Fibroblast of lung (primary cell): ENCODE data around the gene THY1. TPM values are rescaled to one million over a fixed set of nuclear protein-coding genes. Genes with fewer than 3 reads are reported as not detected.
A peak's percentile ranks its signal among the peaks of the same experiment; 100 is the strongest.

Experiments
- DNase-seq, 2 donors: peaks; one replicate each; pipeline versions ENCODE4 v3.0.0 to v3.0.0-alpha.2; 2010; ENCODE audit warnings: low read depth in 2 of 2
- H2AFZ ChIP-seq: 2 replicates; pipeline ENCODE4 v1.5.1; 2012; ENCODE audit warnings: low read length, control low read depth, inconsistent platforms
- H3K27ac ChIP-seq: 2 replicates; pipeline ENCODE4 v1.5.1; 2011; ENCODE audit warnings: low read length, control low read depth; ENCODE audit not compliant: insufficient read depth
- H3K27me3 ChIP-seq: 2 replicates; pipeline ENCODE4 v1.5.1; 2011; ENCODE audit warnings: mild to moderate bottlenecking, low read length; ENCODE audit not compliant: control insufficient read depth, insufficient read depth
- H3K36me3 ChIP-seq: 2 replicates; pipeline ENCODE4 v1.5.1; 2011; ENCODE audit warnings: low read length; ENCODE audit not compliant: control insufficient read depth, insufficient read depth
- H3K4me1 ChIP-seq: 2 replicates; pipeline ENCODE4 v1.5.1; 2011; ENCODE audit warnings: low read length; ENCODE audit not compliant: control insufficient read depth, insufficient read depth; ENCODE audit errors: extremely low read depth
- H3K4me2 ChIP-seq: 2 replicates; pipeline ENCODE4 v1.5.1; 2011; ENCODE audit warnings: low read length, control low read depth; ENCODE audit not compliant: insufficient read depth; ENCODE audit errors: extremely low read depth
- H3K4me3 ChIP-seq, 4 experiments: fragments of 200-600 bp in 1 of 4; sonication (generic) in 1 of 4; replicated peaks in 1 of 4; 2 replicates each; pipeline ENCODE4 v1.5.1; 2011 to 2016; ENCODE audit warnings: low read length in 4 of 4, low read depth in 3 of 4, mild to moderate bottlenecking in 3 of 4, control low read depth in 2 of 4, inconsistent platforms in 1 of 4, mixed read lengths in 1 of 4; ENCODE audit not compliant: insufficient read depth in 1 of 4; ENCODE audit errors: control extremely low read depth in 1 of 4
- H3K79me2 ChIP-seq: 2 replicates; pipeline ENCODE4 v1.5.1; 2012; ENCODE audit warnings: mild to moderate bottlenecking, low read length, inconsistent platforms; ENCODE audit not compliant: control insufficient read depth, insufficient read depth
- H3K9ac ChIP-seq: 2 replicates; pipeline ENCODE4 v1.5.1; 2011; ENCODE audit warnings: mild to moderate bottlenecking, low read length, control low read depth; ENCODE audit not compliant: insufficient read depth
- H3K9me3 ChIP-seq: 2 replicates; pipeline ENCODE4 v1.5.1; 2012; ENCODE audit warnings: low read depth, low read length; ENCODE audit not compliant: control insufficient read depth, insufficient read depth
- H4K20me1 ChIP-seq: 2 replicates; pipeline ENCODE4 v1.5.1; 2011; ENCODE audit warnings: low read length; ENCODE audit not compliant: control insufficient read depth, insufficient read depth; ENCODE audit errors: extremely low read depth
- EZH2 ChIP-seq: IDR thresholded peaks from 2 replicates; pipeline ENCODE4 v1.5.1; 2012; ENCODE audit warnings: low read length, control low read depth, mild to moderate bottlenecking; ENCODE audit errors: missing control alignments
- polyA plus RNA-seq, 2 donors: library from polyadenylated mRNA; depleted of rRNA in 1 of 2; stranded (reverse) in 1 of 2; unstranded in 1 of 2; fragments of >200 nt; gene quantifications; 2 replicates each; pipeline ENCODE4 v1.2.1, GENCODE V29; 2011 to 2012; ENCODE audit warnings: missing spikeins in 1 of 2
- total RNA-seq: library from RNA; depleted of rRNA; stranded (reverse); fragments of >200 nt; gene quantifications from 2 replicates; pipeline ENCODE4 v1.2.1, GENCODE V29; 2014
- TF ChIP-seq, protein P1 (sequence below), 2 donors: IDR thresholded peaks in 1 of 2; conservative IDR thresholded peaks in 1 of 2; 1 replicate in 1 of 2; 2 replicates in 1 of 2; pipeline ENCODE4 v1.5.1; 2011 to 2012; ENCODE audit warnings: low read length in 2 of 2, control low read depth in 1 of 2, inconsistent platforms in 1 of 2, low read depth in 1 of 2, mild to moderate bottlenecking in 1 of 2

THY1 gene
- total and polyA plus RNA-seq, 2 donors (not counting 1 experiment from before 2014, with no cell fraction given) = 292 to 824 TPM

DNA sequence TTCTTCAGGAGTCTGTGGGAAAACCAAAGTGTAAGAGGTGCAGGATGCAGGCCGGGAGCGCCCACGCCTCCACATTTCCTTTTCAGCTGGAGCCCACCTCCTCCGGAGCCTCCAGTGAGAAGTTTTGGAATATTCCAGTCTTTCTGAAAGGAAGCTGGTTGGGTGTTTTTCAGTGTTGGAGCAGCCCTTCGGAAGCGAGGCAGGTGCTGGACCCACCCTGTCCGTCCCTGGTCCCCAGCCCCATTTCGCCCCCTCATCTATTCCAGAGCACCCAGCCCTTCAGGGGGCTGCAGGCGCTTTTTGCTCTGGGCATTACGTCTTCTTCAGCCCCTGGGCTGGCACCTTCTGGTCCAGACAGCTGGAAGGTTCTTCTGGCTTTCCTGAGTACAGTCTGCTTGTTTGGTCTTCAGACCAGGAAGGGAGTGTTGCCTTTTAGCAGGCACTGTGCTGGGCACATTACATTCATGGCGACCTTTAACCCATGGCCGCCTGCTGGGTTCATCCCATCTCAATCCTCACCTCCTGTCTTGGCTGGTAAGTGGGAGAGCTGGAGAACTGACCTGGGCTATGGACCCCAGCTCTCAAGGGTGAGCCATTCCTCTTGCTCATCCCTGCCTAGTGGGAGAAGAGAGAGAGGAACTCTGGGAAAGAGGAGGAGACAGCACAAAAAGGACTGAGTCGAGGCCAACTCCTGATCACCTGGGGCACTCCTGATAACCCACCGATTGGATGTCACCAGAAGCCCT lies 710 bp upstream of the THY1 start:
- no peak for DNase-seq
- Histone ChIP-seq H3K4me2 (peak overlapping the region; percentile 32), H3K27me3 (no peaks in the 10 kb centered on the region), H3K4me3 (peak overlapping the region; percentile 25 to 86 (median 72)), H4K20me1 (no peaks in the 10 kb centered on the region), H3K36me3 (peaks cover 13% of the 10 kb centered on the region), H3K79me2 (peaks cover 39% of the 10 kb centered on the region), H3K9me3 (no peaks in the 10 kb centered on the region), H3K4me1 (no peaks in the 10 kb centered on the region), H3K9ac (no peak overlapping the region), H2AFZ (peak overlapping the region; percentile 34), H3K27ac (no peak overlapping the region)
- TF ChIP-seq EZH2 = no peak
- TF ChIP-seq, protein P1, sequence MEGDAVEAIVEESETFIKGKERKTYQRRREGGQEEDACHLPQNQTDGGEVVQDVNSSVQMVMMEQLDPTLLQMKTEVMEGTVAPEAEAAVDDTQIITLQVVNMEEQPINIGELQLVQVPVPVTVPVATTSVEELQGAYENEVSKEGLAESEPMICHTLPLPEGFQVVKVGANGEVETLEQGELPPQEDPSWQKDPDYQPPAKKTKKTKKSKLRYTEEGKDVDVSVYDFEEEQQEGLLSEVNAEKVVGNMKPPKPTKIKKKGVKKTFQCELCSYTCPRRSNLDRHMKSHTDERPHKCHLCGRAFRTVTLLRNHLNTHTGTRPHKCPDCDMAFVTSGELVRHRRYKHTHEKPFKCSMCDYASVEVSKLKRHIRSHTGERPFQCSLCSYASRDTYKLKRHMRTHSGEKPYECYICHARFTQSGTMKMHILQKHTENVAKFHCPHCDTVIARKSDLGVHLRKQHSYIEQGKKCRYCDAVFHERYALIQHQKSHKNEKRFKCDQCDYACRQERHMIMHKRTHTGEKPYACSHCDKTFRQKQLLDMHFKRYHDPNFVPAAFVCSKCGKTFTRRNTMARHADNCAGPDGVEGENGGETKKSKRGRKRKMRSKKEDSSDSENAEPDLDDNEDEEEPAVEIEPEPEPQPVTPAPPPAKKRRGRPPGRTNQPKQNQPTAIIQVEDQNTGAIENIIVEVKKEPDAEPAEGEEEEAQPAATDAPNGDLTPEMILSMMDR (conservative IDR thresholded peaks at IDR 0.05 in 1 of 2, IDR thresholded peaks at IDR 0.05 in 1 of 2; ENCODE audit: low read depth in 1 of 2, low read length in 2 of 2) = no peak

DNA sequence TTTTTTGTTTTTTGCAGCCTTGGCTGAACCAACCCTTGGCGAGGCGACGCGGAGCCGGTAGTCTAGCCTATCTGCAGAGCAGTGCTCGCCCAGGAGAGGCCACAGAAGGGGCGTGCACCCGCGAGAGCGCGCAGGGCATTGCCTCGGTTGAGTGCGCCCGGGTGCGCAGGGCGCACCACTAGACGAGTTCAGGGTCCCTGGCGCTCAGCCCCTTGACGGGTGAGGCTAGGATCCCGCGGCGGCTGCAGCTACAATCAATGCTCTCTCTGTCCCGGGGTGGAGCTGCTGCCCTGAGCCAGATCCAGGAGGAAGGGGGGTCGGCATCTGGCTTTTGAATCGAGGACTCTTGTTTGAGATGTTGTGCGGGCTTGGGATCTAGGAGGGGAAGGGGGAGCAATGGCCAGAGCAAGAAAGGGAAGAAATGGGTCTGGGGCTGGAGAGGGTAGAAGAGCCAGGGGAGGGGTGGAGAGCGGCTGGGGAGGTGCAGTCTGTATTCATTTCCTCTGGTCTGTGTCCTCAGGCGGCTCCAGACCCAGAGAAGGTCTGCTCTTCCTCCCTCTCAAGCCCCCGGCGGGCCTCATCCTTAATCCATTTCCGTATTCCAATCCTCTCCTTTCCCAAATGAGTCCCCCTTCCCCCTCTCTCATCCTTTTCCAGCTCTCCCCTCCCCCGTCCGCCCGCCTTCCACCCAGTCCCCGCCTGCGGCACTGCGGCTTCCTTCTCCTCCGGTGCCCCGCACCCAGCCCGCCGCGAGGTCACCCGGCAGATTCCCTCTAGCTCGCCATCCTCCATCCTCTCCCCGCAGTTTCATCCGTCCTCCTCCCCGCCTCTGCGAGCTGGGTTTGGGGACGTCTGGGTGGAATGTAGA lies 797 bp downstream of the THY1 start:
- no peaks in the 10 kb centered on the region for H3K9me3 ChIP-seq
- H3K4me1 ChIP-seq = peaks cover 14% of the 10 kb centered on the region
- H3K9ac ChIP-seq = peak overlapping the region; percentile 68
- H3K36me3 ChIP-seq = peaks cover 16% of the 10 kb centered on the region
- DNase-seq = peak; percentile 42 to 50
- H3K4me3 ChIP-seq = peak overlapping the region; percentile 59 to 86 (median 72)
- no peaks in the 10 kb centered on the region for H4K20me1 ChIP-seq
- H3K27me3 ChIP-seq = no peaks in the 10 kb centered on the region
- H3K4me2 ChIP-seq = peak overlapping the region; percentile 89
- H3K79me2 ChIP-seq = peaks cover 39% of the 10 kb centered on the region
- no peak overlapping the region for H2AFZ ChIP-seq
- TF ChIP-seq EZH2 = peak; percentile 43
- TF ChIP-seq, protein P1 (conservative IDR thresholded peaks at IDR 0.05 in 1 of 2, IDR thresholded peaks at IDR 0.05 in 1 of 2; ENCODE audit: low read depth in 1 of 2, low read length in 2 of 2) = no peak
- H3K27ac ChIP-seq = peak overlapping the region; percentile 67

DNA sequence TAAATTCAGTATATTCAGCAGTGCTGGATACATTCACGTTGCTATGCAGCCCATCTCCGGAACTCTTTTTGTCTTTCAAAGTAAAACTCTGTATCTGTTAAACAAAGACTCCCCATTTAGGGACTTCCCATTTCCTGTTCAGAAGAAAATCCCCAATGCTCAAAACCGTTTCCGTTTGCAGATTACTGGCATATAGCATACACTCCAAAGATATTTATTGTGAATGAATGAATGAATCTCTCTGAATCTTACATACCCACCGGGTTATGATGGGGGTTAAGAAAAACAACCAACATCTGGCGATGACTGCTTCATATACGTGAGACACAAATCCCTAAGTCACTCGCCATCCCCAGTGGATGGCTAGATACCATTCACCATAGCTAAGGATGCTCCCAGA lies 1.6 kb downstream of the THY1 start:
- TF ChIP-seq, protein P1 (conservative IDR thresholded peaks at IDR 0.05 in 1 of 2, IDR thresholded peaks at IDR 0.05 in 1 of 2; ENCODE audit: low read depth in 1 of 2, low read length in 2 of 2) = no peak
- TF ChIP-seq EZH2 = no peak
- H2AFZ ChIP-seq = no peak overlapping the region
- no peak overlapping the region for H3K9ac ChIP-seq
- H3K79me2 ChIP-seq = peaks cover 39% of the 10 kb centered on the region
- peak overlapping the region; percentile 29 for H3K27ac ChIP-seq
- peak; percentile 18 to 23 for DNase-seq
- peaks cover 16% of the 10 kb centered on the region for H3K36me3 ChIP-seq
- no peaks in the 10 kb centered on the region for H4K20me1 ChIP-seq
- H3K4me1 ChIP-seq = peaks cover 18% of the 10 kb centered on the region
- H3K9me3 ChIP-seq = no peaks in the 10 kb centered on the region
- peak overlapping the region; percentile 59 to 86 (median 72) for H3K4me3 ChIP-seq
- peak overlapping the region; percentile 89 for H3K4me2 ChIP-seq
- H3K27me3 ChIP-seq = no peaks in the 10 kb centered on the region
